Measurements from ENCODE around the gene TP63.

- TF ChIP-seq POLR2A (IDR thresholded peaks at IDR 0.05) (no peak), CTCF (IDR thresholded peaks at IDR 0.05) (no peak)
Observed at GRCh38 chr3:189772584-189772983, 141.4 kb downstream of the TP63 start.
